Measurements from ENCODE around the gene CWC27. TPM values are rescaled to one million over a fixed set of nuclear protein-coding genes. Genes with fewer than 3 reads are reported as not detected.

CWC27 gene
- total RNA-seq, 1 experiment from 2014 or later: 32.9 TPM

DNA sequence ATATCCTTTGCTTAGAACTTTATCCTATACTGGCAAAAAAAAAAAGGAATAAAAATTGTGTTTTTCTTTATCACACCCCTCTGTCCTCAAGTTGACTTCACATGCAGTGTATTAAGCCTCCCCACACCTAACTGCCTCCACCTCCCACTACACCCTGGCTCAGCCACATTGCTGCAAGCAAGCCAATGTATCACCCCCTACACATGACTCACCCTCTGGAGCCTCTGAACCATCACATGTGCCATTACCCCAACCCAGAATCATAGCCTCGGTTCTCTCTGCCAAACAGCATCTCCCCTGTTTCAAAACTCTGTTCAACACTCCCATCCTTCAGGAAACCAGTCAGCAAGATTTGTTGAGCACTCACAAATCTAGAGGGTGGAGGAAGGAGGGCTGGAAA lies 209.0 kb downstream of the CWC27 start:
- no peaks in the 10 kb centered on the region for H3K9me3 Mint-ChIP-seq (ENCODE audit: unreplicated experiment)
- H3K36me3 ChIP-seq (ENCODE audit: control insufficient read depth, insufficient read depth, low read length): peaks cover 1% of the 10 kb centered on the region; the same call in 1 of the 2 replicates
- no peaks in the 10 kb centered on the region for H3K4me1 Mint-ChIP-seq (ENCODE audit: low read depth, unreplicated experiment)
- H3K27me3 Mint-ChIP-seq (ENCODE audit: insufficient read depth, unreplicated experiment): no peaks in the 10 kb centered on the region
- H3K27me3 ChIP-seq (replicated peaks; ENCODE audit: control insufficient read depth, insufficient read depth, low read length): no peaks in the 10 kb centered on the region
- H3K9me3 ChIP-seq: no peaks in the 10 kb centered on the region
- no peak overlapping the region for H3K4me3 Mint-ChIP-seq (ENCODE audit: unreplicated experiment)
- POLR2A ChIA-PET: no interaction called here
- intact Hi-C loops (cut with micrococcal nuclease; ENCODE audit: unreplicated experiment): no loop called here
- DNase-seq: no peak
- no peaks in the 10 kb centered on the region for H3K36me3 Mint-ChIP-seq (ENCODE audit: insufficient read depth, unreplicated experiment)
- TF ChIP-seq, protein P1, sequence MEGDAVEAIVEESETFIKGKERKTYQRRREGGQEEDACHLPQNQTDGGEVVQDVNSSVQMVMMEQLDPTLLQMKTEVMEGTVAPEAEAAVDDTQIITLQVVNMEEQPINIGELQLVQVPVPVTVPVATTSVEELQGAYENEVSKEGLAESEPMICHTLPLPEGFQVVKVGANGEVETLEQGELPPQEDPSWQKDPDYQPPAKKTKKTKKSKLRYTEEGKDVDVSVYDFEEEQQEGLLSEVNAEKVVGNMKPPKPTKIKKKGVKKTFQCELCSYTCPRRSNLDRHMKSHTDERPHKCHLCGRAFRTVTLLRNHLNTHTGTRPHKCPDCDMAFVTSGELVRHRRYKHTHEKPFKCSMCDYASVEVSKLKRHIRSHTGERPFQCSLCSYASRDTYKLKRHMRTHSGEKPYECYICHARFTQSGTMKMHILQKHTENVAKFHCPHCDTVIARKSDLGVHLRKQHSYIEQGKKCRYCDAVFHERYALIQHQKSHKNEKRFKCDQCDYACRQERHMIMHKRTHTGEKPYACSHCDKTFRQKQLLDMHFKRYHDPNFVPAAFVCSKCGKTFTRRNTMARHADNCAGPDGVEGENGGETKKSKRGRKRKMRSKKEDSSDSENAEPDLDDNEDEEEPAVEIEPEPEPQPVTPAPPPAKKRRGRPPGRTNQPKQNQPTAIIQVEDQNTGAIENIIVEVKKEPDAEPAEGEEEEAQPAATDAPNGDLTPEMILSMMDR (IDR thresholded peaks at IDR 0.05; ENCODE audit: insufficient read depth in 1 of 2, low read depth in 1 of 2, low read length in 1 of 2, severe bottlenecking in 1 of 2, unreplicated experiment in 1 of 2): no peak
- H3K27ac Mint-ChIP-seq (ENCODE audit: unreplicated experiment): no peak overlapping the region
- CTCF ChIA-PET: no interaction called here
- no TSS peak for BruUV-seq (replicated peaks)
- H3K4me1 ChIP-seq: no peaks in the 10 kb centered on the region
- no peak overlapping the region for H3K4me3 ChIP-seq (ENCODE audit: low read depth, low read length)

GRCh38 chr5:64978546-64978945 lies 209.8 kb downstream of the CWC27 start:
- Mint-ChIP-seq H3K4me3 (ENCODE audit: unreplicated experiment) (no peak overlapping the region), H3K4me1 (ENCODE audit: low read depth, unreplicated experiment) (no peaks in the 10 kb centered on the region), H3K27me3 (ENCODE audit: insufficient read depth, unreplicated experiment) (no peaks in the 10 kb centered on the region), H3K36me3 (ENCODE audit: insufficient read depth, unreplicated experiment) (no peaks in the 10 kb centered on the region), H3K9me3 (ENCODE audit: unreplicated experiment) (no peaks in the 10 kb centered on the region), H3K27ac (ENCODE audit: unreplicated experiment) (no peak overlapping the region)
- H3K4me1 ChIP-seq: no peaks in the 10 kb centered on the region
- no peak overlapping the region for H3K4me3 ChIP-seq (ENCODE audit: low read depth, low read length)
- ChIA-PET POLR2A (no interaction called here), CTCF (no interaction called here)
- intact Hi-C loops (cut with micrococcal nuclease; ENCODE audit: unreplicated experiment): no loop called here
- H3K36me3 ChIP-seq (ENCODE audit: control insufficient read depth, insufficient read depth, low read length): peaks cover 1% of the 10 kb centered on the region; the same call in 1 of the 2 replicates
- no peaks in the 10 kb centered on the region for H3K27me3 ChIP-seq (replicated peaks; ENCODE audit: control insufficient read depth, insufficient read depth, low read length)
- no peak for DNase-seq
- no peaks in the 10 kb centered on the region for H3K9me3 ChIP-seq
- BruUV-seq (replicated peaks): no TSS peak
- TF ChIP-seq, protein P1 (IDR thresholded peaks at IDR 0.05; ENCODE audit: insufficient read depth in 1 of 2, low read depth in 1 of 2, low read length in 1 of 2, severe bottlenecking in 1 of 2, unreplicated experiment in 1 of 2): no peak

DNA sequence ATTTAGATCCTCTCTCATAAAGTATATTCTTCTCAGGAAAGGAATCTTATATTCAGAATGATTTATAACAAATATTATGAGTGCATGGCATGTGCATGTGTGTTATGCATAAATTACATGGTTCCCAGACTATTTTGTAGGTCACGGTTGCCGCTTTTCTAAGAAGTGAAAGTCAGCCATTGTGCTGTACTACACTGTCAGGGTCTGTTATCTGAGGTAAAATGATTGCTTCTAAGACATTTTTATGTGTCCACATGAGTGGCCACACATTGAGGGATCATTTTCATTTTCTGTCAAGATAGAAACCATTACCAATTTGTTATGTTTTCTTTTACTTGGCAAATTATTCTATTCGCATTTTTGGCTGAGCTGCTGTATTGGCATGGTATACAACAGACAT lies 210.8 kb downstream of the CWC27 start:
- Mint-ChIP-seq H3K27ac (ENCODE audit: unreplicated experiment) (no peak overlapping the region), H3K4me3 (ENCODE audit: unreplicated experiment) (no peak overlapping the region), H3K27me3 (ENCODE audit: insufficient read depth, unreplicated experiment) (no peaks in the 10 kb centered on the region), H3K4me1 (ENCODE audit: low read depth, unreplicated experiment) (no peaks in the 10 kb centered on the region), H3K9me3 (ENCODE audit: unreplicated experiment) (no peaks in the 10 kb centered on the region), H3K36me3 (ENCODE audit: insufficient read depth, unreplicated experiment) (no peaks in the 10 kb centered on the region)
- no peaks in the 10 kb centered on the region for H3K4me1 ChIP-seq
- no peaks in the 10 kb centered on the region for H3K9me3 ChIP-seq
- H3K27me3 ChIP-seq (replicated peaks; ENCODE audit: control insufficient read depth, insufficient read depth, low read length): no peaks in the 10 kb centered on the region
- CTCF ChIA-PET: no interaction called here
- DNase-seq: no peak
- BruUV-seq (replicated peaks): no TSS peak
- no peak overlapping the region for H3K4me3 ChIP-seq (ENCODE audit: low read depth, low read length)
- intact Hi-C loops (cut with micrococcal nuclease; ENCODE audit: unreplicated experiment): no loop called here
- H3K36me3 ChIP-seq (ENCODE audit: control insufficient read depth, insufficient read depth, low read length): peaks cover 1% of the 10 kb centered on the region; the same call in 1 of the 2 replicates
- POLR2A ChIA-PET: no interaction called here
- TF ChIP-seq, protein P1 (IDR thresholded peaks at IDR 0.05; ENCODE audit: insufficient read depth in 1 of 2, low read depth in 1 of 2, low read length in 1 of 2, severe bottlenecking in 1 of 2, unreplicated experiment in 1 of 2): no peak
